H1 (cell line): ENCODE measurements around the gene CACNB4. TPM values are rescaled to one million over a fixed set of nuclear protein-coding genes. Genes with fewer than 3 reads are reported as not detected.

ENCODE experiments used
- CBX8 ChIP-seq: fragments of 300-800, 300-1000 bp; sonication (generic); IDR thresholded peaks from 2 replicates; pipeline ENCODE4 v1.7.1; 2016; ENCODE audit warnings: low read depth, low read length, borderline replicate concordance
- CREB1 ChIP-seq: IDR thresholded peaks from 2 replicates; pipeline ENCODE4 v1.6.1; 2012; ENCODE audit warnings: inconsistent platforms
- EZH2 ChIP-seq: fragments of 200-600 bp; sonication (generic); IDR thresholded peaks from 2 replicates; pipeline ENCODE4 v1.7.1; 2012; ENCODE audit warnings: low read depth, mild to moderate bottlenecking, moderate library complexity, low read length, inconsistent platforms; ENCODE audit not compliant: severe bottlenecking
- RNF2 ChIP-seq: fragments of 200-900, 300-1000 bp; sonication (generic); IDR thresholded peaks from 2 replicates; pipeline ENCODE4 v1.7.1; 2016; ENCODE audit warnings: borderline replicate concordance, low read depth, mild to moderate bottlenecking, antibody characterized with exemption, low read length; ENCODE audit not compliant: poor library complexity, severe bottlenecking; ENCODE audit errors: missing control alignments
- SP1 ChIP-seq: IDR thresholded peaks from 2 replicates; pipeline ENCODE4 v1.6.1; 2011; ENCODE audit warnings: low read depth, low read length
- polyA plus RNA-seq, 7 experiments: library from polyadenylated mRNA; depleted of rRNA in 3 of 7; stranded (reverse) in 5 of 7; unstranded in 2 of 7; fragments of >200 nt in 5 of 7; fragments of 200-250 nt in 2 of 7; gene quantifications; 1 replicate in 5 of 7; 2 replicates in 1 of 7; 4 replicates in 1 of 7; pipeline versions ENCODE4 v1.2.1 to v1.2.3, GENCODE V29; 2011 to 2013; ENCODE audit warnings: missing spikeins in 2 of 7, mixed read lengths in 2 of 7
- total RNA-seq: library from RNA; stranded (reverse); fragmentation: NEBNext Ultra II Directional; extraction: Animal tissue kit (Norgen Biotek cat#: 25700); gene quantifications from 2 replicates; pipeline ENCODE4 v1.2.1, GENCODE V29; 2021
- TF ChIP-seq, protein P1 (sequence below): IDR thresholded peaks from 2 replicates; pipeline ENCODE4 v1.6.1; 2011; ENCODE audit warnings: low read depth, mild to moderate bottlenecking, low read length; ENCODE audit not compliant: insufficient read depth

Gene CACNB4
- total and polyA plus RNA-seq, 2 of the 8 experiments (the other 6 are each of a cell fraction or from before 2014, with no cell fraction given) = 2.0 to 4.0 TPM

DNA sequence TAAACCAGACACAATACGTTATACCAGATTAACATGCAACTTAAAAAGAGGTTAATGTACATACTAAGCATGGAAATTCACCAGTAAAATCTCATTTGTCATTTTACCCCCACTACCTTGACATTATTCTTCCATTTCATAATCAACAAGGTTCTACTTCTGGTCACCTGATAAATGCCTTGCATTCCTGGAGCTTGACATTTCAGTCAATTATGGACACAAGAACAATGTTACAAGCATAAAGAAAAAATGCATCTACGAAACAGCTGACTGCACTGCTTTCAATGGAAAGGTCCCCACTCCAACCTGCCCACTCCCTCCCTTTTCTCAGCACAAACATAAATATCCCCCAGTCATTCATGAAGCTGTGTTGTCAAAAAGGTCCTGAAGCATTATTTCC lies 302.1 kb downstream of the CACNB4 start (continued):
- TF ChIP-seq CBX8 (no peak), EZH2 (no peak), CREB1 (no peak), SP1 (no peak), RNF2 (no peak)
- TF ChIP-seq, protein P1, sequence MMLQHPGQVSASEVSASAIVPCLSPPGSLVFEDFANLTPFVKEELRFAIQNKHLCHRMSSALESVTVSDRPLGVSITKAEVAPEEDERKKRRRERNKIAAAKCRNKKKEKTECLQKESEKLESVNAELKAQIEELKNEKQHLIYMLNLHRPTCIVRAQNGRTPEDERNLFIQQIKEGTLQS = no peak
